ENCODE results near the gene PPP1R13B. TPM values are rescaled to one million over a fixed set of nuclear protein-coding genes. Genes with fewer than 3 reads are reported as not detected.

The PPP1R13B gene
- total and polyA plus RNA-seq, 12 donors, result 21.6 to 124 (median 75.5) TPM

DNA sequence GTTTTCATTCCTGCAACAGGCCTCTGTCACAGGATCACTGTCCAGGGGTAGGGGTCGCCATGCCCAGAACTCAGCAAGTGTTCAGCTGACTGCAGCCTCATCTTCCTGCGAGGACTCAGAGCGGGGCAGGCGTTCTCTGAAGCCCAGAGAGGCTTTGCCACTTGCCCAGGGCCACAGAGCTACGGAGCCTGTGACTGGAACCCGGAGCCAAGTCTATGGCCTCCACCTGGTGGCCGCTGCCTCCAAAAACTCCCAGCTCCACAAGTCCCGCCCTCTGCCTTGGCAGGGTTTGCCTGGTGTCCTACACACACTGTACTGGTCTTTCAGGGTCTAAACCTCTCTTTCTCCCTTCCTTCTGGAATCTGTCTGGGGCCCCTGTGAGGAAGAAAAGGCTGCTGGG is 8.7 kb upstream of the PPP1R13B start:
- H3K4me1 ChIP-seq, result peaks cover 2 to 46% (median 27%) of the 10 kb centered on the region in 9 donors
- 84 to 91% methylated on average over 8 of the region's 8 CpGs for WGBS, 2 donors
- H3K9me3 ChIP-seq, result no peaks in the 10 kb centered on the region
- TF ChIP-seq, protein P1, sequence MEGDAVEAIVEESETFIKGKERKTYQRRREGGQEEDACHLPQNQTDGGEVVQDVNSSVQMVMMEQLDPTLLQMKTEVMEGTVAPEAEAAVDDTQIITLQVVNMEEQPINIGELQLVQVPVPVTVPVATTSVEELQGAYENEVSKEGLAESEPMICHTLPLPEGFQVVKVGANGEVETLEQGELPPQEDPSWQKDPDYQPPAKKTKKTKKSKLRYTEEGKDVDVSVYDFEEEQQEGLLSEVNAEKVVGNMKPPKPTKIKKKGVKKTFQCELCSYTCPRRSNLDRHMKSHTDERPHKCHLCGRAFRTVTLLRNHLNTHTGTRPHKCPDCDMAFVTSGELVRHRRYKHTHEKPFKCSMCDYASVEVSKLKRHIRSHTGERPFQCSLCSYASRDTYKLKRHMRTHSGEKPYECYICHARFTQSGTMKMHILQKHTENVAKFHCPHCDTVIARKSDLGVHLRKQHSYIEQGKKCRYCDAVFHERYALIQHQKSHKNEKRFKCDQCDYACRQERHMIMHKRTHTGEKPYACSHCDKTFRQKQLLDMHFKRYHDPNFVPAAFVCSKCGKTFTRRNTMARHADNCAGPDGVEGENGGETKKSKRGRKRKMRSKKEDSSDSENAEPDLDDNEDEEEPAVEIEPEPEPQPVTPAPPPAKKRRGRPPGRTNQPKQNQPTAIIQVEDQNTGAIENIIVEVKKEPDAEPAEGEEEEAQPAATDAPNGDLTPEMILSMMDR (IDR thresholded peaks at IDR 0.05), result no peak
- ATAC-seq (no peak), DNase-seq (no peak)
- H3K27me3 ChIP-seq, result no peaks in the 10 kb centered on the region
- H3K36me3 ChIP-seq, result no peaks in the 10 kb centered on the region
- intact Hi-C loops (cut with DNase I), result no loop called here
- peak overlapping the region in 7 of 10 donors; percentile 45 to 84 (median 71) for H3K27ac ChIP-seq
- no peak overlapping the region for H3K4me3 ChIP-seq

DNA sequence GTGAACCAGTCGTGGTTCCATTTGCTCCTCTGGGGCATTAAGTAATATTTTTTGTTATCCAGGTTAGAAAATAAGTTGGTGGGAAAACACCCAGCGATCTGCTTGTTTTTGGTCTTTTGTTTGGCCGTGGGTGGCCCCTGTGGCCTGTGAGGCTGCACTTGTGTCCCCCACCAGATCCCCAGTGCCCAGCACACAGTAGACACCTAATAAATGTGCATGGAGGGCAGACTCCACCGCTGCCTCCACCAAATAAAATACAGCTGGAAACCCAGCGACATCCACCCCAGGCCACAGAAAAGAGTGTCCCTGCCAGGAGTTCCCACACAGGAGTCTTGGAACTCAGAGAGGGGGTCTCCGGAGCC is 8.3 kb upstream of the PPP1R13B start:
- WGBS, 2 donors, result 66 to 71% methylated on average over 6 of the region's 6 CpGs
- TF ChIP-seq, protein P1 (IDR thresholded peaks at IDR 0.05), result no peak
- H3K27me3 ChIP-seq, result no peaks in the 10 kb centered on the region
- H3K4me3 ChIP-seq, result no peak overlapping the region
- no peaks in the 10 kb centered on the region for H3K9me3 ChIP-seq
- DNase-seq (no peak), ATAC-seq (peak in 1 of 8 donors; percentile 2)
- H3K27ac ChIP-seq, result peak overlapping the region in 9 of 10 donors; percentile 45 to 84 (median 71)
- intact Hi-C loops (cut with DNase I), result no loop called here
- H3K36me3 ChIP-seq, result no peaks in the 10 kb centered on the region
- H3K4me1 ChIP-seq, result peaks cover 2 to 42% (median 27%) of the 10 kb centered on the region in 9 donors

DNA sequence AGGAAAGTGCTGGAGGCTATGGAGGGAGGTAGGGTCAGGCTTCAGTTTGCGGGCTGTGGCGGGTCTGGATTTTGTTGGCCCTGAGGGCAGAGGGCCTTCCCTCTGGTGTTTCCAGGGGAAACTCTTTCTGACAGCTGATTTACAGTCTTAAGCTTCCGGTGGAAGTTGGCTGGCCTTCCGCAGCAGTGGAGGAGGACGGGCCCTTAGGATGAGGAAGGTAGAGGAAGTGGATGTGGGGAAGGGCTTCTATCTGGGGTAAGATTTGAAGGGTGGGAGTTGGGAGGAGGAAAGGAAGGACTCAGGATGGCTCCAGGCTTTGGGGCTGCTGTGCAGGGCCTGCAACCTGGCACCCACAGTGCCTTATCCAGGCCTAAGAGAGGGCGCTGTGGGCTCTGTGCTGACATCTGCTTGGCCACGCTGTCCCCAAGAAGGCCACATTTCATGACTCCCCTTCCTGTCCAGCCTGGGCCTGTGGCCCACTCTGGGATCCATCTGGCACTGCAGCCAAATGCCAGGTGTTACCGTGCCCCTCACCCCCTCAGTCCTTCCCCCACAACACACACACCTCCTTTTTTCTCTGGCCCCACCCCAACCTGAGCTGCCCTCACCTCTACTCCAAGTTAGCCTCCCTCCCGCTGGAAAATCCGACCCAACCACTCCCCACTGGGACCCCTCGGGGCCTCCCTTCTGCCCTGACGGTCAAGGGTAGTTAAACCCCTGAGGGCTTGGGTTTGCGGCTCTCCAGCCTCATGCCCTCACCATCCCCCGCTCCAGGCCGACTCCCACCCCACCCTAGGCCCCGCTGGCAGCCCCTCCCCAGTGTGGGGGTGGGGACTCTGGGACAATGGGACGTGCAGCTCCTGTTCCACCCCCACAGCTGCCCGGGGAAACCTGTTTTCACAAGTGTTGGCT is 7.7 kb upstream of the PPP1R13B start:
- Histone ChIP-seq H3K9me3 (no peaks in the 10 kb centered on the region), H3K27me3 (no peaks in the 10 kb centered on the region), H3K4me3 (no peak overlapping the region), H3K27ac (peak overlapping the region in 9 of 10 donors; percentile 45 to 84 (median 71)), H3K4me1 (peaks cover 2 to 36% (median 23%) of the 10 kb centered on the region in 9 donors), H3K36me3 (no peaks in the 10 kb centered on the region)
- peak; percentile 34 to 88 (median 65) for ATAC-seq
- TF ChIP-seq, protein P1 (IDR thresholded peaks at IDR 0.05), result peak in 2 of 9 donors; percentile 17
- DNase-seq, result peak; percentile 60 to 71
- intact Hi-C loops (cut with DNase I), result no loop called here
- 36 to 37% methylated on average over 17 to 18 of the region's 18 CpGs for WGBS, 2 donors

DNA sequence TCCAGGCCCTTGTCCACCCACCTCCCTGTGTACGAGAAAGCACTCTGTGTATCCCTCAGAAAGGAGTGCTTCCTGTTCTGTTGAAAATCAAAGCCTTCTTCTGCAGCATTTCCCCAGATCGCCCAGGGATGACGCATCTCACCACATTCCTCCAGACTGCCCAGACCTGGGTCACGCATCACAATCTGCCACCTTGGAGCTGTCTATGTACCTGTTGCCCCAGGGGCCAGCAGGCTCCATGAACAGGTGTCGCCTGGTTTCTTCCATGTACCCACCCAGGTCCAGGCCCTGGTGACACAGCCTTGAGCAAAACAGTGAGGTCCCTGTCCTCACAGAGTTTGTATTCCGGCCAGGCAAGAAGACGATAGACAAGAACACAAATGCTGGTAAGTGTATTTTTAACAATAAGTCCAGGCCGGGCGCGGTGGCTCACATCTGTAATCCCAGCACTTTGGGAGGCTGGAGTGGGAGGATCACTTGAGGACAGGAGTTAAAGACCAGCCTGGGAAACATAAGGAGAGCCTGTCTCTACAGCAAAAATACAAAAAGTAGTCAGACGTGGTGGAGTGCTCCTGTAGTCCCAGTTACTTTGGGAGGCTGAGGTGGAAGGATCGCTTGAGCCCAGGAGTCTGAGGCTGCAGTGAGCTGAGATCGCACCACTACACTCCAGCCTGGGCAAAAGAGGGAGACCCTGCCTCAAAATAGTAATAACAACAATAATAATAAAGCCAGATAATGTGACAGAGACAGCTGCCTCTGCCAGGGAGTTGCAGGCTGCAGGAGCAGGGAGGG is 6.8 kb upstream of the PPP1R13B start:
- intact Hi-C loops (cut with DNase I), result no loop called here
- H3K36me3 ChIP-seq, result no peaks in the 10 kb centered on the region
- H3K4me3 ChIP-seq, result no peak overlapping the region
- H3K4me1 ChIP-seq, result peaks cover 0 to 29% (median 16%) of the 10 kb centered on the region in 9 donors
- H3K9me3 ChIP-seq, result no peaks in the 10 kb centered on the region
- WGBS, 2 donors, result 90 to 94% methylated on average over 13 of the region's 13 CpGs
- TF ChIP-seq, protein P1 (IDR thresholded peaks at IDR 0.05), result no peak
- H3K27ac ChIP-seq, result peak overlapping the region in 8 of 10 donors; percentile 45 to 84 (median 71)
- no peak for ATAC-seq
- no peaks in the 10 kb centered on the region for H3K27me3 ChIP-seq
- DNase-seq, result no peak
